IPS-20b (cell line): ENCODE results near the gene TDRD9.

Experiments
- H3K27ac ChIP-seq: one replicate; pipeline ENCODE4 v1.5.1; 2013; ENCODE audit warnings: low read length
- H3K27me3 ChIP-seq: 2 replicates; pipeline ENCODE4 v1.6.1; 2013; ENCODE audit warnings: mild to moderate bottlenecking, low read length, inconsistent platforms; ENCODE audit not compliant: insufficient read depth
- H3K36me3 ChIP-seq: 2 replicates; pipeline ENCODE4 v1.6.1; 2013; ENCODE audit warnings: low read depth, mild to moderate bottlenecking, inconsistent platforms, low read length, moderate library complexity; ENCODE audit not compliant: insufficient read depth
- H3K4me1 ChIP-seq: 2 replicates; pipeline ENCODE4 v1.6.1; 2013; ENCODE audit warnings: mild to moderate bottlenecking, control low read depth, inconsistent platforms, low read length, moderate library complexity; ENCODE audit not compliant: insufficient read depth
- H3K4me3 ChIP-seq: 2 replicates; pipeline ENCODE4 v1.5.1; 2013; ENCODE audit warnings: mild to moderate bottlenecking, low read length, inconsistent platforms
- H3K9ac ChIP-seq: 2 replicates; pipeline ENCODE4 v1.6.1; 2013; ENCODE audit warnings: low read depth, mild to moderate bottlenecking, inconsistent platforms, low read length, moderate library complexity
- H3K9me3 ChIP-seq: 2 replicates; pipeline ENCODE4 v1.6.1; 2013; ENCODE audit warnings: mild to moderate bottlenecking, low read depth, low read length, inconsistent platforms; ENCODE audit not compliant: insufficient read depth

Gene TDRD9

DNA sequence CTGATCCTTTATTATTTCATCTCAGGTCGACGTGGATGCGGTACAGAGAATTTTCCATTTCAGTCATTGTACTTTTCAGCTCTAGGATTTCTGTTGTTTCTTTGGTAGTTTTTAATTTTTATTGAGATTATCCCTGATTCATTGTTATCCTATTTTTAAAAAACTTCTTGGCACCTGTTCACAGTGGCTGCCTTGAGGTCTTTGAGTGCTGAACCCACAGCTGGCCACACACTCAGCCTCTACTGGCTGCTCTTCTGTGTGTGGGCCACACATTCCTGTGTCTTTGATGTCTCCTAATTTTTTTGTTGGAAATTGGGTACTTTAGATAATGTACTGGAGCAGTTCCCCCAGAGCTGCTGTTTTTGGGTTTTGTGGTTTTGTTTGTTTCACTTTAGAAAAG, 119.5 kb downstream of the TDRD9 start:
- Histone ChIP-seq H3K36me3 (no peaks in the 10 kb centered on the region), H3K27ac (no peak overlapping the region), H3K4me3 (no peak overlapping the region), H3K9ac (no peak overlapping the region), H3K4me1 (no peaks in the 10 kb centered on the region), H3K27me3 (no peaks in the 10 kb centered on the region), H3K9me3 (no peaks in the 10 kb centered on the region)

DNA sequence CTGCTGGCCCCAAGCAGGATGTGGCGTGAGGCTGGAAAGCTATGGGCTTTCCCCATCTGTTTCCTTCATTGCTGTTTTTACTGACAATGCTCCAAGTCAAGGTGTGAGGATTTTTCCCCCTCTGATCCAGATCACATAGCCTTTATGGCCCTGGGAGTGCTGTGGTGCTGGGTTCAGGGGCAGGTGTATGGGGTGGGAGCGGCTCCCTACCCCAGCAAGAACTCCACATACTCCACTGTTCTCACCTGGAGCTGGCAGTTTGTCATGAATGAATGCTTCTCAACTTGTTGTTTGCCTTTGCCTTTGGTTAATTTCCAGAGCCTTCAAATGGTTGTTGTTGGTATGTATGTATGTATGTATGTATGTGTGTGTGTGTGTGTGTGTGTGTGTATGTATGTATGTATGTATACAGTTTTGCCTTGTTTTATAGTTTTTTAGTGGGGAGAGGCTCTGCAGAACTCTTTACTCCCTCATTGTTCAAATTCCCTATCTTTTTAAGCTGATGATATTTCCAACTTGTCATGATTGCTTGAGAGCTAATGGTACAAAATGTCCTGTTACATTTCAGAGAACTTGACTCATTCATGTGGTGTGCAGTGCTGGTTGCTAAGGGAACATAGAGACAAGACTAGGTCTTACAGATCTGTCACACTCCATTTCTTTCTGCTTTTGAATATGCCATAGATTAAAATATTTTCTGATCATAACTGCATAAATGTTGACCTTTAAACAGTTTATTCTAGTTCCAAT, 120.7 kb downstream of the TDRD9 start:
- no peak overlapping the region for H3K4me3 ChIP-seq
- no peak overlapping the region for H3K9ac ChIP-seq
- H3K36me3 ChIP-seq: no peaks in the 10 kb centered on the region
- no peaks in the 10 kb centered on the region for H3K27me3 ChIP-seq
- H3K4me1 ChIP-seq: no peaks in the 10 kb centered on the region
- H3K9me3 ChIP-seq: no peaks in the 10 kb centered on the region
- no peak overlapping the region for H3K27ac ChIP-seq

DNA sequence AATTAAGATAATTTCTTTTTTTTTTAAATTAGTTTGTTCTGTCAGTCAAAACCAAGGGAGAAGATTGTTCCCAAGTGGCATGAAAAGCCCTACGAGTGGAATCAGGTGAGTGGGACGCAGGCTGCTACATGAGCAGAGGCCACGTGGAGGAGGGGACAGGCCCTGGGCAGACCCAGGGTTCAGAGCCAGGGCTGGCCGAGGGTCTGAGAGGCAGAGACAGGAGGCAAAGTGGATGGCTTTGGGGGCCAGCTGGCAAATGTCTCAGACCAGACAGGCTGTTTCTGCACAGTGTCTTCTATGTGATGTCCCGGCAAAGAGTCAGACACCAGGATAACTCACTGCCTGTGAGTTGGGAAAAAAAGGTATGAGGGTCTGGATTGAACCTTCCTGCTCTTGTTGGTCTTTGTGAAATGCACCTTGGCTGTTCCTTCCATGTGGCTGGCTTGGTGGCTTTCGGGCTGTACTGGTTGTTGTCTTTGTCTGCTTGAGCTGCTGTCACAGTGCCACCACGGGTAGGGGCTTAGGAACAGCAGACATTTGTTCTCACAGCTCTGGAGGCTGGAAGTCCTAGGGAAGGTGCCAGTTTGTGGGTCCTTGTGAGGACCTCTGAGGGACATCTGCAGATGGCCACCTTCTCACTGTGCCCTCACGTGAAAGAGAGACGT, 121.5 kb downstream of the TDRD9 start:
- Histone ChIP-seq H3K4me1 (no peaks in the 10 kb centered on the region), H3K27ac (no peak overlapping the region), H3K9me3 (no peaks in the 10 kb centered on the region), H3K27me3 (no peaks in the 10 kb centered on the region), H3K36me3 (no peaks in the 10 kb centered on the region), H3K4me3 (no peak overlapping the region), H3K9ac (no peak overlapping the region)

DNA sequence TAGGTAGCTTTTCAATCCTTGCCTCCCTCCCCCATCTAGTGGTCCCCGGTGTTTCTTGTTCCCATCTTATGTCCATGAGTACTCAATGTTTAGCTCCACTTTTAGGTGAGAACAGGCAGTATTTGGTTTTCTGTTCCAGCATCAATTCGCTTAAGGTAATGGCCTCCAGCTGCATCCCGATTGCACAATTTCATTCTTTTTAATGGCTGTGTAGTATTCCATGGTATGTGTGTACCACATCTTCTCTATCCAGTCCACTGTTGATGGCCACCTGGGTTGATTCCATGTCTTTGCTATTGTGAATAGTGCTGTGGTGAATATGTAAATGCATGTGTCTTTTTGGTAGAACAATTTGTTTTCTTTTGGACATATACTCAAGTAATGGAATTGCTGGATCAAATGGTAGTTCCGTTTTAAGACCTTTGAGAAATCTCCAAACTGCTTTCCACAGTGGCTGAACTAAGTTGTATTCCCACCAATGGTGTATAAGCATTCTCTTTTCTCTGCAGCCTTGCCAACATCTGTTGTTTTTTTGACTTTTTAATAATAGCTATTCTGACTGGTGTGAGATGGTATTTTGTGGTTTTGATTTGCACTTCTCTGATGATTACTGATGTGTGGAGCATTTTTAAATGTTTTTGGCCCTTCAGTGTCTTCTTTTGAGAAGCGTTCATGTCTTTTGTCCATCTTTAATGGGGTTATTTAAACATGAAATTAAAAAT, 123.0 kb downstream of the TDRD9 start:
- Histone ChIP-seq H3K4me3 (no peak overlapping the region), H3K27ac (no peak overlapping the region), H3K27me3 (no peaks in the 10 kb centered on the region), H3K9me3 (no peaks in the 10 kb centered on the region), H3K9ac (no peak overlapping the region), H3K36me3 (no peaks in the 10 kb centered on the region), H3K4me1 (no peaks in the 10 kb centered on the region)

GRCh38 chr14:104054222-104054905, 126.1 kb downstream of the TDRD9 start:
- Histone ChIP-seq H3K27me3 (peaks cover 3% of the 10 kb centered on the region; the same call in 1 of the 2 replicates), H3K4me1 (no peaks in the 10 kb centered on the region), H3K36me3 (no peaks in the 10 kb centered on the region), H3K4me3 (no peak overlapping the region), H3K9ac (no peak overlapping the region), H3K27ac (no peak overlapping the region), H3K9me3 (no peaks in the 10 kb centered on the region)

DNA sequence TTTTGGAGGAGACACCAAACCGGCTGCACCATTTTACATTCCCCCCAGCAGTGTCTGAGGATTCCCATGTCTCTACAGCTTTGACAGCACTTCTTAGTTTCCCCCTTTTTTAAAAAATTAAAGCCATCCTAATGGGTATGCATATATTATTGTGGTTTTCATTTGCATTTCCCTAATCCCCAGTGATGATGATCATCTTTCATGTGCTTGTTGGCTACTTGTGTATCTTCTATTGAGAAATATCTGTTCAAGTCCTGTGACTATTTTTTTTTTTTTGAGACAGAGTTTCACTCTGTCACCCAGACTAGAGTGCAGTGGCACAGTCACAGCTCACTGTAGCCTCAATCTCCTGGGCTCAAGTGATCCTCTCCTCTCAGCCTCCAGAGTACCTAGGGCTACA, 134.0 kb downstream of the TDRD9 start:
- Histone ChIP-seq H3K9ac (no peak overlapping the region), H3K27me3 (no peaks in the 10 kb centered on the region; the same call in 1 of the 2 replicates), H3K36me3 (no peaks in the 10 kb centered on the region), H3K27ac (no peak overlapping the region), H3K4me1 (no peaks in the 10 kb centered on the region), H3K4me3 (no peak overlapping the region), H3K9me3 (peaks cover 18% of the 10 kb centered on the region)

- Histone ChIP-seq H3K27ac (no peak overlapping the region), H3K27me3 (no peaks in the 10 kb centered on the region), H3K4me1 (no peaks in the 10 kb centered on the region), H3K36me3 (no peaks in the 10 kb centered on the region), H3K9me3 (peaks cover 24% of the 10 kb centered on the region), H3K9ac (no peak overlapping the region), H3K4me3 (no peak overlapping the region)
Observed at GRCh38 chr14:104064003-104064402, 135.7 kb downstream of the TDRD9 start.

- Histone ChIP-seq H3K9me3 (peaks cover 24% of the 10 kb centered on the region), H3K27me3 (no peaks in the 10 kb centered on the region), H3K27ac (no peak overlapping the region), H3K36me3 (no peaks in the 10 kb centered on the region), H3K4me1 (no peaks in the 10 kb centered on the region), H3K9ac (no peak overlapping the region), H3K4me3 (no peak overlapping the region)
Observed at GRCh38 chr14:104066279-104066678, 138.0 kb downstream of the TDRD9 start.

GRCh38 chr14:104066719-104067295, 138.6 kb downstream of the TDRD9 start:
- H3K4me1 ChIP-seq: no peaks in the 10 kb centered on the region
- H3K9ac ChIP-seq: no peak overlapping the region
- H3K27me3 ChIP-seq: no peaks in the 10 kb centered on the region
- H3K9me3 ChIP-seq: peaks cover 24% of the 10 kb centered on the region
- H3K27ac ChIP-seq: no peak overlapping the region
- H3K36me3 ChIP-seq: no peaks in the 10 kb centered on the region
- no peak overlapping the region for H3K4me3 ChIP-seq

GRCh38 chr14:104069541-104069940, 141.3 kb downstream of the TDRD9 start:
- H3K9ac ChIP-seq: no peak overlapping the region
- H3K9me3 ChIP-seq: peaks cover 41% of the 10 kb centered on the region
- no peaks in the 10 kb centered on the region for H3K36me3 ChIP-seq
- no peak overlapping the region for H3K27ac ChIP-seq
- no peaks in the 10 kb centered on the region for H3K27me3 ChIP-seq
- H3K4me3 ChIP-seq: no peak overlapping the region
- H3K4me1 ChIP-seq: no peaks in the 10 kb centered on the region

GRCh38 chr14:104072586-104072985, 144.3 kb downstream of the TDRD9 start:
- no peaks in the 10 kb centered on the region for H3K27me3 ChIP-seq
- no peak overlapping the region for H3K27ac ChIP-seq
- H3K4me1 ChIP-seq: no peaks in the 10 kb centered on the region
- no peak overlapping the region for H3K4me3 ChIP-seq
- H3K36me3 ChIP-seq: no peaks in the 10 kb centered on the region
- H3K9ac ChIP-seq: no peak overlapping the region
- H3K9me3 ChIP-seq: peaks cover 19% of the 10 kb centered on the region; the same call in 1 of the 2 replicates
